SK-N-SH (cell line): Measurements from ENCODE around the gene DGKE.

Source experiments
- FOXJ3 ChIP-seq: sonication (generic); formaldehyde crosslinking; IDR thresholded peaks from 2 replicates; pipeline ENCODE4 v1.5.1; 2020; ENCODE audit warnings: mild to moderate bottlenecking, missing genetic modification reagents
- FOXM1 ChIP-seq: IDR thresholded peaks from 2 replicates; pipeline ENCODE4 v1.4.0; 2012; ENCODE audit warnings: low read depth, mild to moderate bottlenecking
- GABPA ChIP-seq: IDR thresholded peaks from 2 replicates; pipeline ENCODE4 v1.4.0; 2012; ENCODE audit warnings: low read depth, mild to moderate bottlenecking
- POLR2AphosphoS5 ChIP-seq: IDR thresholded peaks from 2 replicates; pipeline ENCODE4 v1.6.1; 2012; ENCODE audit warnings: low read depth, low read length
- RAD21 ChIP-seq: IDR thresholded peaks from 2 replicates; pipeline ENCODE4 v1.6.1; 2012; ENCODE audit warnings: mild to moderate bottlenecking, low read length
- RCOR1 ChIP-seq: fragments of 150-350 bp; IDR thresholded peaks from 2 replicates; pipeline ENCODE4 v1.6.1; 2017; ENCODE audit warnings: antibody characterized with exemption, low read length
- SMC3 ChIP-seq: IDR thresholded peaks from 2 replicates; pipeline ENCODE4 v1.6.1; 2012; ENCODE audit warnings: low read depth, low read length, improper control_type of control experiment
- YY1 ChIP-seq: IDR thresholded peaks from 2 replicates; pipeline ENCODE4 v1.4.0; 2012; ENCODE audit warnings: low read depth, mild to moderate bottlenecking
- TF ChIP-seq, protein P1 (sequence below): fragments of 200-600 bp; sonication (generic); IDR thresholded peaks from 2 replicates; pipeline ENCODE4 v1.6.1; 2017; ENCODE audit warnings: antibody characterized with exemption, mild to moderate bottlenecking, moderate library complexity
- TF ChIP-seq, protein P2 (sequence below): fragments of 150-350 bp; IDR thresholded peaks from 2 replicates; pipeline ENCODE4 v1.6.1; 2016; ENCODE audit warnings: mild to moderate bottlenecking, low read depth, low read length
- TF ChIP-seq, protein P3 (sequence below): IDR thresholded peaks from 2 replicates; pipeline ENCODE4 v1.4.0; 2012; ENCODE audit warnings: low read depth, borderline replicate concordance

DNA sequence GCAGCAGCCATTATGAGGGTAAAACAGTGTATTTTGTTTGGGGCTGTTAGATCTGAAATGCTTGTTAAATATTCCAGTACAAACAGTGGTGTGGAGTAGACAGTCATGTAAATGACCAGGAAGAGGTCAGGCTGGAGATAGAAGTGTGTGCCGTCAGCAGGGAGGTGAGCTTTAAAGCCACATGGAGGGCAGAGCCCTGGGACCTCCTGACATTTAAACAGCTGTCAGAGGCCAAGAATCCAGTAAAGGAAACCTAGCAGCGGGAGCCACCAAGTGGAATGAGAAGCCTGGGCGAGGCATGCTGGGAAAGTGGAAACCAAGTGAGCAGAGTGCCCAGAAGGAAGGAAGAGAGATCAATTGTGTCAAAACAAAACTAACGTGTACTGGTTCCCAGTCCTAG lies 27.0 kb upstream of the DGKE start:
- TF ChIP-seq, protein P1, sequence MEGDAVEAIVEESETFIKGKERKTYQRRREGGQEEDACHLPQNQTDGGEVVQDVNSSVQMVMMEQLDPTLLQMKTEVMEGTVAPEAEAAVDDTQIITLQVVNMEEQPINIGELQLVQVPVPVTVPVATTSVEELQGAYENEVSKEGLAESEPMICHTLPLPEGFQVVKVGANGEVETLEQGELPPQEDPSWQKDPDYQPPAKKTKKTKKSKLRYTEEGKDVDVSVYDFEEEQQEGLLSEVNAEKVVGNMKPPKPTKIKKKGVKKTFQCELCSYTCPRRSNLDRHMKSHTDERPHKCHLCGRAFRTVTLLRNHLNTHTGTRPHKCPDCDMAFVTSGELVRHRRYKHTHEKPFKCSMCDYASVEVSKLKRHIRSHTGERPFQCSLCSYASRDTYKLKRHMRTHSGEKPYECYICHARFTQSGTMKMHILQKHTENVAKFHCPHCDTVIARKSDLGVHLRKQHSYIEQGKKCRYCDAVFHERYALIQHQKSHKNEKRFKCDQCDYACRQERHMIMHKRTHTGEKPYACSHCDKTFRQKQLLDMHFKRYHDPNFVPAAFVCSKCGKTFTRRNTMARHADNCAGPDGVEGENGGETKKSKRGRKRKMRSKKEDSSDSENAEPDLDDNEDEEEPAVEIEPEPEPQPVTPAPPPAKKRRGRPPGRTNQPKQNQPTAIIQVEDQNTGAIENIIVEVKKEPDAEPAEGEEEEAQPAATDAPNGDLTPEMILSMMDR = no peak
- TF ChIP-seq GABPA (no peak), POLR2AphosphoS5 (no peak), FOXM1 (no peak), YY1 (no peak), RAD21 (no peak), SMC3 (no peak), FOXJ3 (CRISPR knock-in tag) (no peak), RCOR1 (no peak)
- TF ChIP-seq, protein P2, sequence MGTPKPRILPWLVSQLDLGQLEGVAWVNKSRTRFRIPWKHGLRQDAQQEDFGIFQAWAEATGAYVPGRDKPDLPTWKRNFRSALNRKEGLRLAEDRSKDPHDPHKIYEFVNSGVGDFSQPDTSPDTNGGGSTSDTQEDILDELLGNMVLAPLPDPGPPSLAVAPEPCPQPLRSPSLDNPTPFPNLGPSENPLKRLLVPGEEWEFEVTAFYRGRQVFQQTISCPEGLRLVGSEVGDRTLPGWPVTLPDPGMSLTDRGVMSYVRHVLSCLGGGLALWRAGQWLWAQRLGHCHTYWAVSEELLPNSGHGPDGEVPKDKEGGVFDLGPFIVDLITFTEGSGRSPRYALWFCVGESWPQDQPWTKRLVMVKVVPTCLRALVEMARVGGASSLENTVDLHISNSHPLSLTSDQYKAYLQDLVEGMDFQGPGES = no peak
- TF ChIP-seq, protein P3, sequence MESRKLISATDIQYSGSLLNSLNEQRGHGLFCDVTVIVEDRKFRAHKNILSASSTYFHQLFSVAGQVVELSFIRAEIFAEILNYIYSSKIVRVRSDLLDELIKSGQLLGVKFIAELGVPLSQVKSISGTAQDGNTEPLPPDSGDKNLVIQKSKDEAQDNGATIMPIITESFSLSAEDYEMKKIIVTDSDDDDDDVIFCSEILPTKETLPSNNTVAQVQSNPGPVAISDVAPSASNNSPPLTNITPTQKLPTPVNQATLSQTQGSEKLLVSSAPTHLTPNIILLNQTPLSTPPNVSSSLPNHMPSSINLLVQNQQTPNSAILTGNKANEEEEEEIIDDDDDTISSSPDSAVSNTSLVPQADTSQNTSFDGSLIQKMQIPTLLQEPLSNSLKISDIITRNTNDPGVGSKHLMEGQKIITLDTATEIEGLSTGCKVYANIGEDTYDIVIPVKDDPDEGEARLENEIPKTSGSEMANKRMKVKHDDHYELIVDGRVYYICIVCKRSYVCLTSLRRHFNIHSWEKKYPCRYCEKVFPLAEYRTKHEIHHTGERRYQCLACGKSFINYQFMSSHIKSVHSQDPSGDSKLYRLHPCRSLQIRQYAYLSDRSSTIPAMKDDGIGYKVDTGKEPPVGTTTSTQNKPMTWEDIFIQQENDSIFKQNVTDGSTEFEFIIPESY = no peak
